HG03039 (cell line): ENCODE data around the gene ZNF683.
A peak's percentile ranks its signal among the peaks of the same experiment; 100 is the strongest.
"Not testable (repeated sequence)": the region's sequence is repeated elsewhere in the genome, so short reads cannot be mapped to it uniquely, and the experiment has no call there.

Experiments used
- ATAC-seq: cut with Tn5 transposase; IDR thresholded peaks from one replicate; pipeline ENCODE4 v1.9.1; 2021; ENCODE audit warnings: mild to moderate bottlenecking, moderate library complexity; ENCODE audit not compliant: unreplicated experiment

Gene ZNF683

GRCh38 chr1:26387447-26387846, 14.9 kb upstream of the ZNF683 start:
- no peak for ATAC-seq

- not testable (repeated sequence) for ATAC-seq
These were observed 12.5 kb upstream of the ZNF683 start for GRCh38 chr1:26385063-26385462.

- ATAC-seq: no peak
These were observed 11.5 kb upstream of the ZNF683 start for GRCh38 chr1:26384076-26384475.

GRCh38 chr1:26378879-26379251, 6.3 kb upstream of the ZNF683 start:
- no peak for ATAC-seq

GRCh38 chr1:26378088-26378878, 5.7 kb upstream of the ZNF683 start:
- ATAC-seq: peak; percentile 68

GRCh38 chr1:26376050-26376449, 3.5 kb upstream of the ZNF683 start:
- ATAC-seq: no peak

GRCh38 chr1:26375081-26375480, 2.5 kb upstream of the ZNF683 start:
- no peak for ATAC-seq

- ATAC-seq: not testable (repeated sequence)
These were observed 1.8 kb upstream of the ZNF683 start for GRCh38 chr1:26374361-26374760.

GRCh38 chr1:26373789-26374188, 1.2 kb upstream of the ZNF683 start:
- no peak for ATAC-seq

- ATAC-seq: no peak
These were observed 731 bp upstream of the ZNF683 start for GRCh38 chr1:26373281-26373680.

- no peak for ATAC-seq
These were observed 511 bp downstream of the ZNF683 start for GRCh38 chr1:26372039-26372438.

- no peak for ATAC-seq
These were observed 1.8 kb downstream of the ZNF683 start for GRCh38 chr1:26370591-26371382.

GRCh38 chr1:26368486-26368885, 4.1 kb downstream of the ZNF683 start:
- no peak for ATAC-seq

- ATAC-seq: no peak
These were observed 4.5 kb downstream of the ZNF683 start for GRCh38 chr1:26368006-26368405.

- ATAC-seq: no peak
These were observed 5.1 kb downstream of the ZNF683 start for GRCh38 chr1:26367441-26367840.

GRCh38 chr1:26364956-26365355, 7.6 kb downstream of the ZNF683 start:
- no peak for ATAC-seq

GRCh38 chr1:26363549-26364448, 8.8 kb downstream of the ZNF683 start:
- ATAC-seq: no peak

- no peak for ATAC-seq
These were observed 10.2 kb downstream of the ZNF683 start for GRCh38 chr1:26362331-26362730.

GRCh38 chr1:26361605-26362122, 10.9 kb downstream of the ZNF683 start:
- ATAC-seq: no peak

GRCh38 chr1:26360807-26361604, 11.5 kb downstream of the ZNF683 start:
- no peak for ATAC-seq
